HG03139 (cell line): ENCODE data around the gene ESRRG.
"Not testable (repeated sequence)": the region's sequence is repeated elsewhere in the genome, so short reads cannot be mapped to it uniquely, and the experiment has no call there.

Experiments used
- ATAC-seq: cut with Tn5 transposase; IDR thresholded peaks from one replicate; pipeline ENCODE4 v1.9.1; 2021; ENCODE audit not compliant: unreplicated experiment

Gene ESRRG

DNA sequence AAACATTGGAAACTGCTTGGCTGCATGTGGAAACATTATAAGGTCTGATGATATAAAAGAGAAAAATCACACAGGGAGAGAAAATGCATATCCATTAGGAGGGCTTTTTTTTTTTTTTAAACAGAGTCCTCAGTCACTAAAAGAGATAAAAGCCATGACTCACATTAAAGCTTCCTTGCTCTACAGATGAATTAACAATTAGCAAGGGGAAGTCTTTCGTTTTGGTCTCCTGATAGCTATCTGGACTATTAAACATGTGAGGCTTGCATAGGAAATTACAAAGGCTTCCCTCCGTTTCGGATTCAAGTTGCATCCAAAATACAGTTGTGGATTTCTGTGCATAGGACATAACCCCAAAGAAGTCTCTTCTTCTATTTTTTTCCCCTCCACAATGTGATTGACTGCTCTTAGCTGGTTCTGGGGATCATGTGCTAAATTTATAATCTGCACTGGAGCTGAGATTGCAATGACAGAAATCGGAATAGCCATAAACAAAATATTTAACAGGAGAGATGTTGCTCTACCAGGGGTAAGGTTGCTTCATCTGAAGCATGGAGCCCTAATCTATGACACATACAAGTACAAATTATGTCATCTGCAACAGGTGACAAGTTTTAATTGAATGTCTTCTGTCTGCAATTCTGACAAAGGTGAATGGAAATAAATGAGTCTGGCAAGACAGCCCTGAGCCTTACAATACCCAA, 146.8 kb downstream of the ESRRG start:
- ATAC-seq: no peak

DNA sequence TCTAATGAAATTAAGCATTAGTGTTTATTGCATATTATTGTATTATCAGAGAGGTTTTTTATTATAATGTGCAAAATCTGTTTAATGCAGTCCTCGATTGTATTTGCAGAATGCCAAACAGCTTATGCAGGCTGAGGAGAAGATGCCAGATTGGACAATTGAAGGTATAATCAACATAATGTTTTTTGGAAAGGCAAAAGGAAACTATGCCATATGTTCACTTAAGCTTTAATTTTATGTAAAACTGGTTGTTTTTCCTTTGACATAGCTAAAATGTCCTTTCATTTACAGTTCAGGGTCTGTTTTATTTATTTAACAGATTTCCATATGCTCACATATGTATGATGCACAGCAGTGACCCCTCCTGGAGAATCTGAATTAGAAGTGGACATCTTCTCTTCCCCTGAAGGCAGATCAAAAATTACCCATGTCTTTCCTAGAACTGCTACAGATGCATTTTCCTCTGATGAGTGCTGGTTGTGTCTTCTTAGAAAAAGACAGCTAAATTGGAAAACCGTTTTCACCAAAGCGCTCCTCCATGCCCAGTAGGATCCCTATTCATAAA, 156.5 kb downstream of the ESRRG start:
- no peak for ATAC-seq

DNA sequence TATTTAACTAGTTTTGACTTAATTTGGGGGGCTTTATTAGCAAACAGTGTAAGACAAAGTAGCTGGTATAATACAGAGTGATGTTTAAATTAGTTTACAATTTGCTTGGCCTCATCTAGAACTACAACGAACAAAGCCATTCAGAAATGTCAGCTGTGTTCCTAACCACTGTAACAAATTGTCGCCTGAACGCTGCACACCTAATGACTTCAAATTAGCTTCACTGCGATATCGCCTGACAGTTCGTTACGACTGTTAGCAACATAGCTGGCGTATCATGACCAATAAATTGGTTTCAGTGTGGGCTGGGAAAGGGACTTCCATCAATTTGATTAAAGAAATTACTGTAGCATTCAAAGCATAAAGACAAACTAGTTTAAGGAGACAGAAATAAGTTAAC, 160.1 kb downstream of the ESRRG start:
- ATAC-seq: no peak

DNA sequence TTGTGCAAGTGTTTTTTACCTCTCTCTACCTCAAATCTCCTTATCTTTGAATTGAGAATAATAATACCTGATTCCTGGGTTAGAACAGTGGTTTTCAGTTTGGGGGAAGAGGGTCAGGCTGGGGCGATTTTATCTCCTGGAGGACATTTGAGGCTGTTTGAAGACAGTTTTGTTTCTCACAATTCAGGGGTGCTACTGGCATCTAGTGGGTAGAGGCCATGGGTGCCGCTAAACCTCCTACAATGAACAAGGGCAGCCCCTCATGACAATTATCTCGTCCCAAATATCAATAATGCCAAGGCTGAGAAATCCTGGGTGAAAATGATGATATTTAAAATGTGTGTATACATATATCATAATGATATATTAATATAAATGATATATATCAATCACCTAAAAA, 160.8 kb downstream of the ESRRG start:
- ATAC-seq: no peak

DNA sequence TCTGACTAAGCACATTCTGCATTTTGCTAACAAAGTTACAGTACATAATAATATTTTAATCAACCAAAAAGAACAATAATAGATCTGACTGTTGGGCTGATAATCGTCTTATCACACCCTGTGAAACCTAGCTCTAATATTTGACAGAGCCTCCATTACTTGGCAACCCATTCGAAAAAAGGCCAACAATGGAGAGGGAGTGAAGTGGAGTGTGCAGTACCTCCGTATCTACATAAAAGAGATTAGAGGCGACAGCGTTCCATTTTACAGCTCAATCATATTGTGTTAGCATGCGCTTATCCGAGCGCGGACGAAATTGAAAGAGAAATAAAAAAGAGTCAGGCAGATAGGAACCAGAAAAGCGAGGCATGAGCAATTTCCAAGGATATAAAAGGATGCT, 162.7 kb downstream of the ESRRG start:
- no peak for ATAC-seq

DNA sequence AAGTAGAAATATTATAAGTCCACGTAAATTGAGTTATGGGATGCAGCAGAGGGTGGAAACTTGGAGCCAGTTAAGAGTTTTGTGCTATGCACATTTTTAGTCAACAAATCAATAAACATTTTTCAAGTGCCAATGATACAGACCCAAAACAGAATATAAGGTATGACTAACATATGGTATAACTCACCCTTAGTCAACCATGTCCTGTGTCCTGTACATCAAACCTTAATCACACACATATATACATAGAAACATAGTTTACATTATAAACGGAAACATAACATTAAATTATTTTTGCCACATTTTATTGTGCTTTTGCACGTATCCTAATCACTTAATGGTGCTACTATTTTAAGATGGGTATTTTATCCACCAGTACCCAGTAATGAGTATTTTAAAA, 163.9 kb downstream of the ESRRG start:
- ATAC-seq: no peak

DNA sequence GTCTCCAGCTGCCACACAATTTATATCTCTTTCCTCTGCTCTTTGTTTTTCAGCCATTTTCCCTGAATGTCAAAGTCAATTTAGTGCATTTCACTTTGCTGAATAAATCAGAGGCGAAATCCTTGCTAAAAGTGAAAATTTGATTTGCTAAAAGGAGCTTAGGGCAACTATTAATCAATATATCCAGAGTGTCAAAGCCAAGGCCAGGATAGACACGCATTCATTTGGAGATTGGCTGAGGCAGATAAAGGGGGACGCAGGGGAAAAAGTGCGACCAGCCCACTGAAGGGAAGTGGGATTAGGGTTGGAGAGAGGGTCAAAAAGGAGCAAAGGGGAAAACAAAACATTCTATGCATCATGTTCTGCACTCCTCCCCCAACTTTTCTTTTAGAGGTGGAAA, 167.6 kb downstream of the ESRRG start:
- no peak for ATAC-seq

DNA sequence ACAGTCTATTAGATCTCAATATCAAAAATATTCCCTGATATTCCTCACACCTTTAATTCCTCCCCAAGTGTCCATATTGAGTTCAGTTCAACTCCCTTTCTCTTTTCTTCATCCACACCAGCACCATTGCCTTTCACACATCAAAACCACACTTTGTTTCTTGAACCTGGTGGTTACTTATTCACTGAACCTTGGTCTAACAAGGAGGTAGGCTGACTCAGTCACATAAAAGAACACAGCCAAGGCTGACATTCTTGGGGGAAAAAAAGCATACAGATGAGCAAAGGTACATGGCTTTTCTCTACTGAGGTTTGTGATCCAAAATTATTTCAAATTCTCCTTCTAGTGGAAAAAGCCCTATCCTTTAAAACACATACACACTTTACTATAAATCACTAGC, 168.3 kb downstream of the ESRRG start:
- no peak for ATAC-seq

DNA sequence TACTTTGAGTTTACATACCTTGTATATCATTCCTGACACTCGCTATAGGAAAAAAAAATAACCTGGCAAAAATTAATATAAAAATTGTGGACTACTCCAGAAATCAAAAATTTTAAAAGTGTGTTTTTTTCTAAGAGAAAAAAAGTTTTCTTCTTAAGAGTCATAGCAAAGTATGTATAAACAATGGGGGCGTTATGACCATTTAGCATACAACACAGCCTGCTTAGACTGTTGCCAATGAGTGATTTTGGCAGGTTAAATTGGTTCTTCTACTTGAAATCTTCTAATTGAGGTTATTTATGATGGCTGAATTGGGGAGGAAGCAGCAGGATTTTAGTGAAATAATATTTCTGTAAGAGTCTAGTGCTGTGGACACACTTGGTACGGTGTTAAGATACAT, 169.5 kb downstream of the ESRRG start:
- ATAC-seq: no peak

DNA sequence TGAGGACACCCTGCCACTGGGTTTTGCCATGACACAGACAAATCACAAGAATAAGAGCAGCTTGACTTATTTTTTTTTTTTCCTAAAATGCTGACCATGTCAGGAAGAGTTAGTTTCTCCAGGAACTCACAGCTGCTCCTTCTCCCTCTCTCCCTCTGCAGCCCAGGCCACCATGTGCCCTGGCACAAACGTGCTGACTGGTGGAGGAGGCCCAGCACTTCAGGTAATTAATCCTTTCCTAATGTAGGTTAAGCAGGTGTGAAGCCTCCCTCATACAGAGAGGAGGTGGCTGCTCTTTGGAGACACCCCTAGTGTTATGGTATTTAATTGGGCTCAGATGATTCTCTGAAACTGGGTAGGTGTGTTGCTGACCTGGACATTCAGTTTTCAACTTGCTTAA, 170.2 kb downstream of the ESRRG start:
- ATAC-seq: no peak

DNA sequence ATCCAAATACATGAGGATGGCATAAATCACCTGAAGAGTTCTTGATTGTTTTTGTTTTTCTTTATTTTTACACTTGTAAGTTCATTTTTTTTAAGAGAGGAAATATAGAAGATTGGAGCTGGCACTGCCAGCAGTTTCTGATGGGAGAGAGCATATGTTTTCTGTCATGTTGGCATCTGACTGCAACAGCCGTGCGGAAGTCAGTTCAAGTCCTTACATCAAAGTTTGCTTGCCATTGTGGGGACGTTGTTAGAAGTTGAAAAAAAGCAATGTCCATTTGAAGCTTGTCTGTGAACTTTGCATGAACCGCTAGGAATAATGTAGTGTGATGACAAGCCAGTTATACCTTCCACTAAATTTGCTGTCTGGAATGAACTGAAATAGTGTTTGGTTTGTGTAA, 173.4 kb downstream of the ESRRG start:
- ATAC-seq: no peak

DNA sequence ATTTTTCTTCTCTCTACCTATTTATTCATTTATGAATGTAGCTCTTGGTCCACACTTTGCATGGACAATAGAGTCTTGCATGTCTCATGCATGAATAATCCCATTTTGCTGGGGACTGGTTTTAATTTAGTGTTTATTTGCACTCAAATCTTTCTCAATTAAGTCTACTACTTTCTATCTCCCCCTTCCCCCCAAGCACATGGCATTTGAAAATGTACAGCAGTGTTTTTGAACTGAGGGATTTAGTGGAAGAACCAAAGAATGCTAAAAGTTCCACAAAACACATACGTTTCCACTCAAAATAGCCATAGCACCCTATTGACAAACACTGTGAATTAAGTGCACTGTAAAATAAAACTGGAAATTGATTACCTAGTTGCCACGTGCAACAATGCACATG, 180.5 kb downstream of the ESRRG start:
- ATAC-seq: no peak

DNA sequence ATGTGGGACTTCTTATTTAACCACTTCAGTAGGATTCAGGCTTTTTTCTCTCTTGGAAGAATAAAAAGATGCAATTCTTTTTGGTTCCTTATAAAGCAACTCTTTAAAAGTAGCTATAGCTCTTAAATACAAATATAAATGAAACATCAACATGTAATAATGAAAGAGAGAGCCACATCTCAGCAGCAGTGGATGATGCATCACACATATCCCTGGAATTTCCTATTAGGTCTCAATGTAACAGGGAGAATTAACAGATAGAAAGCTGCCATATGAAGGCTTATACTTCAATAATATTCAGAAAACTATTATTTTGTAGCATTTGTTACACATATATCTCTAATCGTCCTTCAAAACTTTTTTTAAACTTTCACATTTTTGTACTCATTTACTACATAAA, 181.0 kb downstream of the ESRRG start:
- no peak for ATAC-seq

DNA sequence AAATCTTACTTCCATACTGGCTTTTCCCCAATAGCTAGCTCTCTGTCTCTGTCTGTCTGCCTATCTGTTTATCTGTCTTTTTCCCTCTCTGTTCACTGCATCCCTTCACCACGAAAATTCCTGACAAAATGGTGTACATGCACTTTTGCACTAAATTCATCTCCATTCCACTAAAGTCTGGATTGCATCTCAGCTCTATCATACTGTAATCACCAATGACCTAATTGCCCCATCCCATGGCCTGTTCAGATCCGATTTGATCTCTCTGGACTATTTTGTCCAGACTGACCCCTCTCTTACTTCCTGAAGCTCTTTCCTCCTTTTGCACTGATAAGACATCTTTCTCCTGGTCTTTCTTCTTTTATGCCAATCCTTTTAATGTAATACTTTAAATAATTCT, 187.5 kb downstream of the ESRRG start:
- ATAC-seq: no peak

DNA sequence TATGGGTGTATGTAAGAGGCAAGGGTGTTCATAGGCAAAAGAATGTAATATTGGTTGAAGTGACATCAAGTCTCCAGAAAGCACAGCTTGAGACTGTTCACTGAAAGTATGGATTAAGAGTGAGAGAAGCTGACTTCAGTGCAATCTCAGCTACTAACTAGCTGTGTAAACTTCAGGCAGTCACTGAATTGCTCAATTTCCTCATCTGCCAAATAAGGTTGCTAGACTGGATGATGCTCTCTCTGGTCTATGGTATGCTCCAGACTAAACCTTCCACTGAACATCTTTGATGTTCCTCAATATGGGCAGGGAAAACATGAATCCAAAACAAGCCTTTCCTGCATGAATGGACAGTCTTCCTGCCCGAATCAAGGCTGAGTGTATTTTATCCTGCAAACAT, 188.2 kb downstream of the ESRRG start:
- no peak for ATAC-seq

DNA sequence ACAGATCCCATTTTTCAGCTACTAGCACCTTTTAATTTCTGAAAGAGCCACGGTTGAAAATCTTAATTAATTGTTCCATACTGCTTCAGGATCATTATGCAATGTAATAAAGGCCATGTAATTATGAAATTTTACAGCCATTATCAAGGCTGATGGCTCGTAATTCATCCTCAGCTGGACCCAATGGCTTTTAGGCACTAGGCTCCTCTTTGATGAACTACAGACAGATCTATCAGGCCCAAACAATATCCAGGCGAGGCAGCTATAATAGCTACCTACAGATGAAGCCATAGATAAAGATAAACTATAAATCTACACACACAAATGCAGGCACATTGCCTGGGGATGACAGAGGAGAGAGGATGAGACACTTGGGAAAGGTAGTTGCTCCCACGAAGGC, 189.5 kb downstream of the ESRRG start:
- ATAC-seq: no peak

DNA sequence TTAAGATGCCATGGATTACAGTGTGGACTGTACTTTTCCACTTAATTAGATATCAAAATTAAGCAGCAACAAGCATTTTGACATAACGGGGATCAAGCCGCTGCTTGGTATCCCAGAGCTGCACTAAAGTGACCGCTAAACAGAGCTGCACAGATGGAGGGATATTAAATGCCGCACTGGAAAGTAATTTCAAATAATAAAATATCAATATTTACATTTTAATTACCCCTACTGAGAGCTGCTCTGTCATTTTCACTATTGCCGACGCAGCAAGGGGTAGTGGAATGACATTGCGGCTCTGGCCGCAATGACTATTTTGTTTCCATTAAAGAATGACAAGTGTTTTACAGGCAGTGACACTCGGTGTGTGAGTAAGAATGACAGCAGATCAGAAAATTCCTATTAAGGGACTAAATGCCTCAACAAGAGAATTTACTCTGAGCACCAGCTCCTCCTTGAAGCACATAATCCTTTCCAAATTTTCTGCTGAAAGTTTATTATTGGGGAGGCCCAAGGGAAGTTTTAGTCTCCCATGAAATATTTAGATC, 190.9 kb downstream of the ESRRG start:
- no peak for ATAC-seq

DNA sequence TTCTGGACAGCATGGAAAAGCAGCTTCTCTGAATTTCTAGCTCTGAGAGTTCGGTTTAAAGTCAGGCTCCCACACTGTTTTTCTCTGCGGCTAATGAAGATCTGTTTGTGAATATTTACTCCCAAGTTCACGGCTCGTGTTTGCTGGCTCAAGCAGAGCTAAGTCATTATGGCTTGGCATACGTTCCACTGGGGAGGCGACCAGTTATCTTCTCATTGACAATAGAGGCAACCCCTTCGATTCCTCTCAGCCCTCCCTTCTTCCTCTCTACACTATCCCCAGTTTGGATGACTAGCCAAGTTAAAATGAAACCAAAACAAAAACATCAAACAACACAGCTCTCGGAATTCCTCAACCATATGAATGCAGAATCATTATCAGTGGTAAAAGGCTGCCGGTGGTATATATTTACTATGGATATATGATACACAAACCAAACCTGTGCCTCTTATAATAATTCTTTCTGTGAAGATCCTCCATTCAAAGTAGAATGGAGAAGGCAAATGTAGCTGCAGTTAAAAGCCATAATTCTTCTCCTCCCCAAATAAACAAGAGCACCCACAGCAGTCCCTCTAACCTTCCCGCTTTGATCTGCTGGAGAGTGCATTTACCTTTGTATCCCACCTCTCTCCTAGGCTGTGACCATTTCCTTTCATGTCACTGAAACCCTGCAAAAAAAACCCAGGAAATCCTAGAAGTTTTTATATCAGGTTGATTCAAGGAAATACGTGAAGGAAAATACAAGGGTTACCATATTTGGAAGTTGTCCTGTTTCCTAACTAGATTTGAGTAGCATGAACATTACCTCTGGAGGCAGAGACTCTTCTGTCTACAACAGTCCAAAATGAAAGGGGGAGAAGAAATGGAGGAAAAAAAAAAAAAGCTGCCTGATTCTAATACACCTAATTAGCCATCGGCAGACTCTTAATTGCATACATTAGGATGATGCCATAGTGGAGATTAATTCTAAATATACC, 191.7 kb downstream of the ESRRG start:
- ATAC-seq: peak; percentile 56

DNA sequence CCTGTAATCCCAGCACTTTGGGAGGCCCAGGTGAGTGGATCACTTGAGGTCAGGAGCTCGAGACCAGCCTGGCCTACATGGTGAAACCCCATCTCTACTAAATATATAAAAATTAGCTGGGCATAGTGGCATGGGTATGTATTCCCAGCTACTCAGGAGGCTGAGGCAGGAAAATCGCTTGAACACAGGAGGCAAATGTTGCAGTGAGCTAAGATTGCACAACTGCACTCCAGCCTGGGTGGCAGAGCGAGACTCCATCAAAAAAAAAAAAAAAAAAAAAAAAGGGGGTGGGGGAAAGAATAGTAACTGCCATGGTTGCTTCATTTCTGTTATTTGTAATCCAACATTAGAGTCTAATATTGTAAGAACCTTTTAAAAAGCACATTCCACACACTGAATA, 193.4 kb downstream of the ESRRG start:
- ATAC-seq: not testable (repeated sequence)

DNA sequence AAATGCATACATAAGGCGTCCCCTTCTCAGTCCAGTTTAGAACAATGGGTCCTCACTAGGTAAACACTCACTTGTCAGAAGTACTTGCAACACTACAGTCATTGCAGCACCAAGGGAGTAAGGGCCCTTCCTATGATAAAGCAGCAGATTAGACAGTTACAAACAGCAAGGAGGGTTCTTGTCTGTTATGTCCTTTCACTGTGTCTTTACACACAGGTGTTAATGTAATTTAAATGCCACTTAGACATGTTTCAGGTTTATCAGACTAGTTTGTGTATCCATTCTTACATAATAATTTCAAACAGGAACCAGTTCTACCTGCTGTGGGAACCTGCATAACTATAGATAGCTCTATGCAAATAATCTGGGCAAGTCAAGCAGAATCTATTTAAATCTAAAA, 194.4 kb downstream of the ESRRG start:
- ATAC-seq: peak; percentile 78

DNA sequence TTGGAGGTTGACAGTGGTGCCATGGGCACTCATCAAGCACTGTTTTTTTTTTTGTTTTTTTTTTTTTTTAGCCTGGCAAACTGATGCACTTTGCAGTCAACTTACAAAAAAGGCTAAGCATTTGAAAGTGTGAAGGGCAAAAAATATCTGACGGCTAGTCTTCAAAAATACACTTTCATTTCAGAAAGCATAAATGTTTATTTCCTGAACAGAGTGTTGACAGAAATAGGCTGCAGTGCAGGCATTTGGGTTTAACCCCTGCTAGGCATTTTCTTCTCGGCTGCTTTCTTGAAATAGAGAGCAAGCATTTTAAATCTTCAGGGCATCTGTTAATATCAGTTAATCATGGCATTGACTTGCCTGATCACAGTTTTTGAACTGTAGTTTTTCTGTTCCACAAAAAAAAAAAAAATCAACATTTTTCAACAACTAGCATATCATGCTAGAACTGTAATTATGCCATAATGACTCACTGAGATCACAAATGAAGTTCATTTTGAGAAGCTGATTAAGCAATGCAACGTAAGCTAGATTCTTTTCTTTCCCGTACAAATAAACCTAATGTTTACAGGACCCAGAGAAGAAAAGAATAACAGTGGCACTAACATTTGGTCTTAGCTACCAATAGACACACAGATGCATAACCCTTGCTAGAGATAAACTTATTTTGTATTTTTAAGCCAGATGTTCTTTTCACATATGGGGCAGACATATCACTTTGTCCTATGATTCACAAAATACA, 199.6 kb downstream of the ESRRG start:
- no peak for ATAC-seq
